ENCODE measurements around the gene WBP2.
"Not testable (repeated sequence)": the region's sequence is repeated elsewhere in the genome, so short reads cannot be mapped to it uniquely, and the experiment has no call there.

WBP2 gene

GRCh38 chr17:75812096-75813013 lies 42.8 kb downstream of the WBP2 start:
- no peak for DNase-seq

GRCh38 chr17:75811174-75811573 lies 44.0 kb downstream of the WBP2 start:
- no peak for DNase-seq

GRCh38 chr17:75810756-75811155 lies 44.4 kb downstream of the WBP2 start:
- not testable (repeated sequence) for DNase-seq

- no peak for DNase-seq
These were observed 44.9 kb downstream of the WBP2 start for GRCh38 chr17:75810216-75810615.

- no peak for DNase-seq
These were observed 45.5 kb downstream of the WBP2 start for GRCh38 chr17:75809631-75810111.

GRCh38 chr17:75808905-75809621 lies 46.1 kb downstream of the WBP2 start:
- no peak for DNase-seq

GRCh38 chr17:75808549-75808904 lies 46.6 kb downstream of the WBP2 start:
- DNase-seq, result no peak

- DNase-seq, result no peak
These were observed 47.3 kb downstream of the WBP2 start for GRCh38 chr17:75807861-75808260.

GRCh38 chr17:75806822-75807500 lies 48.2 kb downstream of the WBP2 start:
- no peak for DNase-seq

GRCh38 chr17:75803883-75804282 lies 51.3 kb downstream of the WBP2 start:
- DNase-seq, result no peak

- no peak for DNase-seq
These were observed 55.7 kb downstream of the WBP2 start for GRCh38 chr17:75799402-75799801.

- no peak for DNase-seq
These were observed 59.1 kb downstream of the WBP2 start for GRCh38 chr17:75795820-75796607.

All from GOT3 (cell line).